Endothelial cell (in vitro differentiated cells): ENCODE data around the gene ACSL3. TPM values are rescaled to one million over a fixed set of nuclear protein-coding genes. Genes with fewer than 3 reads are reported as not detected.

Source experiments
- DNase-seq: peaks from one replicate; pipeline ENCODE4 v3.0.0; 2021; ENCODE audit warnings: low spot score
- H3K27ac Mint-ChIP-seq: one replicate; pipeline ENCODE4 v1.8.0; 2021; ENCODE audit warnings: mixed read lengths, inconsistent platforms; ENCODE audit not compliant: unreplicated experiment
- H3K27me3 Mint-ChIP-seq: one replicate; pipeline ENCODE4 v1.8.0; 2021; ENCODE audit warnings: mild to moderate bottlenecking, moderate library complexity, mixed read lengths, inconsistent platforms; ENCODE audit not compliant: unreplicated experiment
- H3K36me3 Mint-ChIP-seq: one replicate; pipeline ENCODE4 v1.8.0; 2021; ENCODE audit warnings: mild to moderate bottlenecking, low read depth, mixed read lengths, inconsistent platforms; ENCODE audit not compliant: unreplicated experiment
- H3K4me1 Mint-ChIP-seq: one replicate; pipeline ENCODE4 v1.8.0; 2021; ENCODE audit warnings: mild to moderate bottlenecking, mixed read lengths, inconsistent platforms; ENCODE audit not compliant: unreplicated experiment
- H3K4me3 Mint-ChIP-seq: one replicate; pipeline ENCODE4 v1.8.0; 2021; ENCODE audit warnings: mild to moderate bottlenecking, mixed read lengths, inconsistent platforms; ENCODE audit not compliant: unreplicated experiment
- H3K9me3 Mint-ChIP-seq: one replicate; pipeline ENCODE4 v1.8.0; 2021; ENCODE audit warnings: mixed read lengths, inconsistent platforms; ENCODE audit not compliant: unreplicated experiment
- total RNA-seq: library from RNA; stranded (reverse); fragmentation: NEBNext Ultra II Directional; extraction: Animal tissue kit (Norgen Biotek cat#: 25700); gene quantifications from one replicate; pipeline ENCODE4 v1.2.1, GENCODE V29; 2021; ENCODE audit not compliant: unreplicated experiment
- TF ChIP-seq, protein P1 (sequence below): fragments of 200-600 bp; sonication (generic); IDR thresholded peaks from one replicate; pipeline ENCODE4 v1.5.0; 2021; ENCODE audit warnings: antibody characterized with exemption; ENCODE audit not compliant: unreplicated experiment

The ACSL3 gene
- total RNA-seq, 1 donor from 2014 or later = 163 TPM

DNA sequence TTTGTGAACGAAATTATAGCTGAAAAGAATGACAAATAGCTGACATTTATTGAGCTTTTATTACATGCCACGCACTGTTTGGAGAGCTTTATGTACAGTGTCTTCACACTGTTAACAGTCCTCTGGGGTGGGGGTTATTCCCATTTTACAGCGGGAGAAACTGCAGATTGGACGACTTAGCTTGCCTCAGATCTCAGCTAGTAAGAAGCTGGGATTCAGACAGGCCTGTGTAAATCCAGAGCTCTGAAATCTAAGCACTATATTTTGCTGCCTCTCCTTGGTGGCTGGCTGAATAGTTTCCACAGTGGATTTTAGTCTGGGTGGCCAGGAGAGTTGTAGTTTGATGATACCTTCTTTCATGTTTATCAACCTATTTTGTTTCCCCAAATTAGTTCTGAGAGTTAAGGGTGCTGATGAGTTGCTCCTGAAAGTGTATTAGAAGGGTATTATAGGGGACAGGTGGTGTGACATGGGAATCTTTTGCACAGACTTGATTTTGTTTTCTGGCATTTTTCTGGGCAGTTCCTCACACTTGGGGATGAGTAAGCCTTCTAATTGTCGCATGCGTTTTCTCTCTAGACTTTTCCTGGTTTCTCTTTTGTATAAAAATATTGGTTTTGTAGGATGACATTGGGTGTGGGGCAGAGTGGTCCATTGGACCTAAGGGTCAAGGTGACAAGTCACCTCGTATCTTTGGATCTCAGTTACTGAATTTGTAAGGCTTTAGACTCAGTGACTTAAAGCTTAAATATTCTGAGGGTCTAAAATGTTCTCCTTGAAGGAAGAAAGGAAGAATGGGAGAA is 1.5 kb downstream of the ACSL3 start:
- H3K4me1 Mint-ChIP-seq = peaks cover 29% of the 10 kb centered on the region
- H3K36me3 Mint-ChIP-seq = peaks cover 4% of the 10 kb centered on the region
- H3K27ac Mint-ChIP-seq = no peak overlapping the region
- no peak for DNase-seq
- TF ChIP-seq, protein P1, sequence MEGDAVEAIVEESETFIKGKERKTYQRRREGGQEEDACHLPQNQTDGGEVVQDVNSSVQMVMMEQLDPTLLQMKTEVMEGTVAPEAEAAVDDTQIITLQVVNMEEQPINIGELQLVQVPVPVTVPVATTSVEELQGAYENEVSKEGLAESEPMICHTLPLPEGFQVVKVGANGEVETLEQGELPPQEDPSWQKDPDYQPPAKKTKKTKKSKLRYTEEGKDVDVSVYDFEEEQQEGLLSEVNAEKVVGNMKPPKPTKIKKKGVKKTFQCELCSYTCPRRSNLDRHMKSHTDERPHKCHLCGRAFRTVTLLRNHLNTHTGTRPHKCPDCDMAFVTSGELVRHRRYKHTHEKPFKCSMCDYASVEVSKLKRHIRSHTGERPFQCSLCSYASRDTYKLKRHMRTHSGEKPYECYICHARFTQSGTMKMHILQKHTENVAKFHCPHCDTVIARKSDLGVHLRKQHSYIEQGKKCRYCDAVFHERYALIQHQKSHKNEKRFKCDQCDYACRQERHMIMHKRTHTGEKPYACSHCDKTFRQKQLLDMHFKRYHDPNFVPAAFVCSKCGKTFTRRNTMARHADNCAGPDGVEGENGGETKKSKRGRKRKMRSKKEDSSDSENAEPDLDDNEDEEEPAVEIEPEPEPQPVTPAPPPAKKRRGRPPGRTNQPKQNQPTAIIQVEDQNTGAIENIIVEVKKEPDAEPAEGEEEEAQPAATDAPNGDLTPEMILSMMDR = no peak
- H3K4me3 Mint-ChIP-seq = no peak overlapping the region
- H3K27me3 Mint-ChIP-seq = peaks cover 4% of the 10 kb centered on the region
- H3K9me3 Mint-ChIP-seq = no peaks in the 10 kb centered on the region

DNA sequence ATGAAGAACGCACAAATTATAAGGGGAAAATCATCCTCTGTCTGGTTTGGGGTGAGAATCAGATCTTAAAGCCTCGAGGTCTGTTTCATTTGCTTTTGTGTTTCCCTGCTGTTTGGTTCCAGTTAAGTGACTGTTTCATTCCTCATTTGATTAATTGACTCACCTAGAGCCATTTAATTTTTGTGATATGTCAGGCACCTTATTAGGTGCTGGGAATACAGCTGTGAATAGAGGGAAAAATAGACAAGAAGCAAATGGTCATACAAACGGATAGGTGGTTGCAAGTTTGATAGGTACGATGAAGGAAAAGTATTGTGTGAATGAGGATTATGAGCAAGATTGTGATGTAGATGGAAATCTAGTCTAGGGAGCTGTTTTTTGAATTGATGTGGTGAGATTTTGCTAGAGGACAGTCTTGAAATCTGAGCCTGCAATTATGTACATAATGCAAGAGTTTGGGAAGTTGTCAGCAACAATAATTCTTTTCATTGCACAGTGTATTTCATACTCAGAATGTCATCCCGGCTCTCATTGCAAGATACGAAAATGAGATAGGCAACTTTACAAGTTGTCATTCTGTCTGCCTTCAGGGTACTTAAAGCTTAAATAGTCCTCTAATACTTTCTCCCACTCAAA is 2.2 kb downstream of the ACSL3 start:
- TF ChIP-seq, protein P1 = no peak
- Mint-ChIP-seq H3K27ac (no peak overlapping the region), H3K27me3 (peaks cover 4% of the 10 kb centered on the region), H3K4me1 (peaks cover 34% of the 10 kb centered on the region), H3K4me3 (no peak overlapping the region), H3K36me3 (peaks cover 4% of the 10 kb centered on the region), H3K9me3 (no peaks in the 10 kb centered on the region)
- no peak for DNase-seq

DNA sequence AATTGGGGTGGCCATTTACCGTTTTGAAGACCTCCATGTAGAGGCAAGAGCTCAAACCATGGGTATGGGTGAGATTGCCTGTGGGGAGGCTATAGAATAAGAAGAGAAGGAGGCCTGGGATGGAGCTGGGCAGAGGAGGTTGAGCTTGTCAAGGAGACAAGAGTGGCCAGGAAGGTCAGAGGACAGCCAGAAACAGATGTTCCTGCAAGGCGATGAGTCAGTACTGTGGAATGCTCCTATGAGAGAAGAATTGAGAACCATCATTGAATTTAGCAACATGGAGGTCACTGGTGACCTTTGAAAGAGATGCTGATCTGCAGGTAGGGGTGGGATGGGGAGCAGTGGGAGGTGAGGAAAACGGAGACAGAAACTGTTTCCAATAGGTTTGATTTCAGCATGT is 3.5 kb downstream of the ACSL3 start:
- H3K4me1 Mint-ChIP-seq = peaks cover 36% of the 10 kb centered on the region
- H3K36me3 Mint-ChIP-seq = peaks cover 4% of the 10 kb centered on the region
- H3K9me3 Mint-ChIP-seq = no peaks in the 10 kb centered on the region
- no peak for DNase-seq
- H3K27me3 Mint-ChIP-seq = peaks cover 4% of the 10 kb centered on the region
- TF ChIP-seq, protein P1 = no peak
- no peak overlapping the region for H3K27ac Mint-ChIP-seq
- no peak overlapping the region for H3K4me3 Mint-ChIP-seq

DNA sequence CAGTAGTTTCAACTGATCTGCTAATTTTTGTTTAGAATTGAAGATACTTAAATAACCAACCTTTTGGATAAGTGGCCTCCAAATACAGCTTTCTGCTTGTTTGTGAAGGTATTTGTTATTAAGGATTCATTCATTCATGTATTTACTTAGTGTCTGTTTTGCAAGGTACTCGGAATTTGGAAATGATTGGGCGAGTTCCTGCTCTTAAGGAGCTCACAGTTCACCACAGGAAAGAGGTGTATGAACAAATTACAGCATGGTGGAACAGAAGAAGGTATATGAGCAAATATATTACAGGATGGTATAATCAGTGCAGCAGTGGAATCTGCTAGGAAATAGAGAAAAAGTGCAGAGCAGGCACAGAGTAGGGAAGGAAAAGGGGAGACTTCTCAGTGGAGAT is 4.5 kb downstream of the ACSL3 start:
- H3K4me3 Mint-ChIP-seq = no peak overlapping the region
- peaks cover 28% of the 10 kb centered on the region for H3K4me1 Mint-ChIP-seq
- peak overlapping the region; percentile 19 for H3K27ac Mint-ChIP-seq
- H3K36me3 Mint-ChIP-seq = peaks cover 4% of the 10 kb centered on the region
- DNase-seq = no peak
- TF ChIP-seq, protein P1 = no peak
- no peaks in the 10 kb centered on the region for H3K9me3 Mint-ChIP-seq
- H3K27me3 Mint-ChIP-seq = peaks cover 4% of the 10 kb centered on the region
